ENCODE data around the gene PLXNA4.

DNA sequence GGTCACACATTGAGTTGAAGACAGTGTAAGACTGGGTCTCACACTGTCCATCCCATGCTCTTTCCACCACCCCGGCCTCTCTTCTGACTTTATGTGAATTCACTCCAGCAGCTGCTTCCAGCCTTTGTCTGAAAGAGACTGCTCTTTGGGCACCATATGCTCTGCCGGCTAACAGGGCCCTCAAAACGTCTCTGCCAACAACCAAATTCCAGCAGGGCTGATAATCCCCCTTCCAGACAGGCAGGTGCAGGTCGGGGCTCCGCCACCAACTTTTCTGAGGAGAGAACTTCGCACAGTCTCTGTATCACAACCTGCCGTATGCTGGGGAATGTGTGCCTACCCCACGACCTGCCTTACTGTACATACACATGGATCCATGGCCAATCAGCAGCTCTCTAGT is 64.3 kb downstream of the PLXNA4 start:
- TF ChIP-seq CTCF (IDR thresholded peaks at IDR 0.05), result no peak
- no peak for TF ChIP-seq POLR2AphosphoS5 (IDR thresholded peaks at IDR 0.05; ENCODE audit: low read depth, low read length)
- no peak for TF ChIP-seq TCF7L2 (IDR thresholded peaks at IDR 0.05; ENCODE audit: low read depth, low read length)
- no peak for TF ChIP-seq REST (IDR thresholded peaks at IDR 0.05; ENCODE audit: insufficient read depth in 1 of 2, low read depth in 2 of 2, low read length in 1 of 2)

Measured in Panc1 (cell line).